ENCODE measurements around the gene APOL1.

GRCh38 chr22:36306227-36306626, 53.3 kb downstream of the APOL1 start:
- TF ChIP-seq CTCF (IDR thresholded peaks at IDR 0.05) (no peak), EZH2 (IDR thresholded peaks at IDR 0.05) (no peak), EZH2phosphoT487 (IDR thresholded peaks at IDR 0.05) (no peak)

Measured in neural progenitor cell (in vitro differentiated cells).